Activated CD4-positive, alpha-beta T cell treated with anti-CD3 and anti-CD28 coated beads, Interleukin-2, amount 50 U/mL, for 4 hours (primary cell): ENCODE results near the gene RAB11B.
"Not testable (repeated sequence)": the region's sequence is repeated elsewhere in the genome, so short reads cannot be mapped to it uniquely, and the experiment has no call there.

Experiments
- DNase-seq, 2 experiments: peaks; one replicate each; pipeline ENCODE4 v3.0.0-alpha.2; 2020

RAB11B gene

GRCh38 chr19:8396563-8397203, 6.5 kb downstream of the RAB11B start:
- peak; percentile 63 to 65 for DNase-seq

GRCh38 chr19:8397271-8397670, 7.1 kb downstream of the RAB11B start:
- no peak for DNase-seq

- no peak for DNase-seq
Observed at GRCh38 chr19:8397746-8398310, 7.7 kb downstream of the RAB11B start.

- no peak for DNase-seq
Observed at GRCh38 chr19:8398311-8398771, 8.2 kb downstream of the RAB11B start.

GRCh38 chr19:8399681-8400188, 9.6 kb downstream of the RAB11B start:
- DNase-seq: no peak

GRCh38 chr19:8401981-8402411, 11.8 kb downstream of the RAB11B start:
- DNase-seq: no peak

- no peak for DNase-seq
Observed at GRCh38 chr19:8403098-8403819, 13.1 kb downstream of the RAB11B start.

GRCh38 chr19:8403820-8404109, 13.6 kb downstream of the RAB11B start:
- no peak for DNase-seq

- DNase-seq: no peak
Observed at GRCh38 chr19:8404391-8405151, 14.4 kb downstream of the RAB11B start.

- DNase-seq: not testable (repeated sequence)
Observed at GRCh38 chr19:8410718-8411117, 20.6 kb downstream of the RAB11B start.

- DNase-seq: peak; percentile 92
Observed at GRCh38 chr19:8412783-8413628, 22.8 kb downstream of the RAB11B start, which contains the start of gene MARCHF2. TSS of gene MARCHF2 (plus strand) at chr19:8413305. CDS start at chr19:8421841, 8,536 bp downstream.

GRCh38 chr19:8413629-8413995, 23.5 kb downstream of the RAB11B start:
- DNase-seq: no peak

GRCh38 chr19:8416796-8417195, 26.6 kb downstream of the RAB11B start:
- no peak for DNase-seq

GRCh38 chr19:8421484-8422461, 31.6 kb downstream of the RAB11B start:
- DNase-seq: no peak

- DNase-seq: no peak
Observed at GRCh38 chr19:8423817-8424223, 33.7 kb downstream of the RAB11B start.

GRCh38 chr19:8425331-8425730, 35.2 kb downstream of the RAB11B start:
- DNase-seq: not testable (repeated sequence)

GRCh38 chr19:8426283-8426682, 36.1 kb downstream of the RAB11B start:
- no peak for DNase-seq

GRCh38 chr19:8429044-8429443, 38.9 kb downstream of the RAB11B start:
- no peak for DNase-seq

- DNase-seq: no peak
Observed at GRCh38 chr19:8429826-8430225, 39.7 kb downstream of the RAB11B start.

GRCh38 chr19:8430650-8431049, 40.5 kb downstream of the RAB11B start:
- no peak for DNase-seq

- DNase-seq: no peak
Observed at GRCh38 chr19:8438236-8438635, 48.1 kb downstream of the RAB11B start.
